Lower lobe of right lung (tissue), 2 donors: ENCODE measurements around the gene DMKN. TPM values are rescaled to one million over a fixed set of nuclear protein-coding genes. Genes with fewer than 3 reads are reported as not detected.

ENCODE experiments used
- ATAC-seq, 2 donors: fragments of 200-7000 bp; cut with Tn5 transposase; one replicate each; pipeline ENCODE4 v1.9.1; 2020 to 2022; ENCODE audit warnings: mild to moderate bottlenecking in 2 of 2, moderate library complexity in 2 of 2
- DNase-seq: peaks from one replicate; pipeline ENCODE4 v3.0.0-alpha.2; 2020
- H3K27ac ChIP-seq: fragments of 200-600 bp; one replicate; pipeline ENCODE4 v1.8.0; 2022
- H3K27me3 ChIP-seq: fragments of 200-600 bp; one replicate; pipeline ENCODE4 v1.8.0; 2022; ENCODE audit warnings: low read depth
- H3K36me3 ChIP-seq: fragments of 200-600 bp; one replicate; pipeline ENCODE4 v1.8.0; 2022; ENCODE audit warnings: mild to moderate bottlenecking
- H3K4me1 ChIP-seq: fragments of 200-600 bp; one replicate; pipeline ENCODE4 v1.8.0; 2022
- H3K4me3 ChIP-seq: fragments of 200-600 bp; one replicate; pipeline ENCODE4 v1.8.0; 2022; ENCODE audit warnings: mild to moderate bottlenecking
- H3K9me3 ChIP-seq: fragments of 200-600 bp; one replicate; pipeline ENCODE4 v1.8.0; 2022
- intact Hi-C: fragments of 100-400 bp; cut with DNase I; formaldehyde crosslinking; loops from one replicate; pipeline ENCODE4 v1.11.0; 2022
- long read RNA-seq: library from polyadenylated mRNA; unstranded; transcript quantifications from one replicate; pipeline ENCODE4 v2.0.0, GENCODE V29; 2021
- total RNA-seq: library from RNA; stranded (reverse); fragmentation: NEBNext Ultra II Directional; extraction: Animal tissue kit (Norgen Biotek cat#: 25700); gene quantifications from one replicate; pipeline ENCODE4 v1.2.1, GENCODE V29; 2021
- TF ChIP-seq, protein P1 (sequence below): fragments of 200-600 bp; IDR thresholded peaks from one replicate; pipeline ENCODE4 v1.8.0; 2022; ENCODE audit warnings: antibody characterized with exemption, mild to moderate bottlenecking
- donor health status: DM: no; HTN: yes; CAD: no; lungs with severe emphysema.

DMKN gene, protein sequence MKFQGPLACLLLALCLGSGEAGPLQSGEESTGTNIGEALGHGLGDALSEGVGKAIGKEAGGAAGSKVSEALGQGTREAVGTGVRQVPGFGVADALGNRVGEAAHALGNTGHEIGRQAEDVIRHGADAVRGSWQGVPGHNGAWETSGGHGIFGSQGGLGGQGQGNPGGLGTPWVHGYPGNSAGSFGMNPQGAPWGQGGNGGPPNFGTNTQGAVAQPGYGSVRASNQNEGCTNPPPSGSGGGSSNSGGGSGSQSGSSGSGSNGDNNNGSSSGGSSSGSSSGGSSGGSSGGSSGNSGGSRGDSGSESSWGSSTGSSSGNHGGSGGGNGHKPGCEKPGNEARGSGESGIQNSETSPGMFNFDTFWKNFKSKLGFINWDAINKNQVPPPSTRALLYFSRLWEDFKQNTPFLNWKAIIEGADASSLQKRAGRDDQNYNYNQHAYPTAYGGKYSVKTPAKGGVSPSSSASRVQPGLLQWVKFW
- total RNA-seq = 70.7 TPM
- long read RNA-seq, partial matches to known transcripts = 2 of 16 reads
- long read RNA-seq, other reads (novel, unspliced or antisense) = 11 of 16 reads

DNA sequence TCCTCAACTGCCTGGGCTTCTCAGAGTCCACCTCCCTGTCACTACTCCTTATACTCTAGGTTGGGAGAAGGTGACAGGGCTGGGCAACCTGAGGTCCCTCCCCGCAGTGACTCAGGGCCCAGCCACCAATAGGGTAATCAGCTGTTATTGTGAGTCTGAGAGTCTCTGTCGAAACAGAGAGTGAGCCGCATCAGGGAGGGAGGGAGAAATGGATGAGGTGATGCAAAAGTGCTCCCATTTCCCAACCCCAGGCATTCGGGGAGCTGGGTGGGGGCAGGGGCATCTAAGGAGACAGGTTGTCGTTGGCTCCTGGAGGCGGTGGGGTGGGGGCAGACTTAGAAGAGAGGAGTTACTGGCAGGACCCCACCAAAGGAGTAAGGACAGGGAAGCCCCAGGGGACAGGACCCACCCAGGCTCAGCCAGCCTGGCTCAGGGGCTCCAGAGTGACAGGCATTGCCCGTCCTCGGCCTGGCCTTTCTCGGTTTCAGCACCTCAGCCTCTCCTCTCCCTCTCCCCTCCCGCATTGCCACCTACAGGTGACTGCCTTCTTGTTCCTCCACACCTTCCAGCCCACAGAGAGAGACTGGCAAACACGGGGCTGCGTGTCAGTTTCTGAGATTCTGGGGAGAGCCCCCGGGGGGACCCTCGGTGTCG is at the start of gene DMKN:
TSS of gene DMKN (minus strand) at position 22 of the 654 bp plus-strand sequence. CDS start 174 bp downstream, outside the sequence.
- DNase-seq (no peak), ATAC-seq (no peak)
- H3K27me3 ChIP-seq = peaks cover 24% of the 10 kb centered on the region
- H3K4me3 ChIP-seq = no peak within 1 kb of the TSS
- H3K4me1 ChIP-seq = peaks cover 12% of the 10 kb centered on the region
- no peaks in the 10 kb centered on the region for H3K9me3 ChIP-seq
- no peaks in the 10 kb centered on the region for H3K36me3 ChIP-seq
- intact Hi-C loops = no loop called here
- no peak within 1 kb of the TSS for H3K27ac ChIP-seq
- TF ChIP-seq, protein P1, sequence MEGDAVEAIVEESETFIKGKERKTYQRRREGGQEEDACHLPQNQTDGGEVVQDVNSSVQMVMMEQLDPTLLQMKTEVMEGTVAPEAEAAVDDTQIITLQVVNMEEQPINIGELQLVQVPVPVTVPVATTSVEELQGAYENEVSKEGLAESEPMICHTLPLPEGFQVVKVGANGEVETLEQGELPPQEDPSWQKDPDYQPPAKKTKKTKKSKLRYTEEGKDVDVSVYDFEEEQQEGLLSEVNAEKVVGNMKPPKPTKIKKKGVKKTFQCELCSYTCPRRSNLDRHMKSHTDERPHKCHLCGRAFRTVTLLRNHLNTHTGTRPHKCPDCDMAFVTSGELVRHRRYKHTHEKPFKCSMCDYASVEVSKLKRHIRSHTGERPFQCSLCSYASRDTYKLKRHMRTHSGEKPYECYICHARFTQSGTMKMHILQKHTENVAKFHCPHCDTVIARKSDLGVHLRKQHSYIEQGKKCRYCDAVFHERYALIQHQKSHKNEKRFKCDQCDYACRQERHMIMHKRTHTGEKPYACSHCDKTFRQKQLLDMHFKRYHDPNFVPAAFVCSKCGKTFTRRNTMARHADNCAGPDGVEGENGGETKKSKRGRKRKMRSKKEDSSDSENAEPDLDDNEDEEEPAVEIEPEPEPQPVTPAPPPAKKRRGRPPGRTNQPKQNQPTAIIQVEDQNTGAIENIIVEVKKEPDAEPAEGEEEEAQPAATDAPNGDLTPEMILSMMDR = no peak

DNA sequence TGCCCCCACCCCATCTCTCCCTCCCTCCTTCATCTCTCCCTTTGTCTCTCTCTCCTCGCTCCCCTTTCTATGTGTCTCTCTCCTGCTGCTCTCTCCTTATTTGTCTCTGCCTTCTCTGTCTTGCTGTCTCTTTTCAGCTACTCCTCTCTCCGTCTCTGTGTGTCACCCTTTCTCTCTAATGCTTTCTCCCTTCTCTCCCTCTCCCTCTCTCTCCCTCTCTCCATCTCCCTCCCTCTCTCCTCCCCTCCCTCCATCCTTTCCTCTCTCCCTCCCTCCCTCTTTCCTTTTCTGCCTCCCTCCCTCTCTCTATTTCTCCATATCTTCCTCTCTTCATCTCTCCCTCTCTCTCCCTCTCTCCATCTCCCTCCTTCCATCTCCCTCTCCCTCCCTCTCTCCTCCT is 49.3 kb upstream of the DMKN start:
- DNase-seq (no peak), ATAC-seq (no peak)
- H3K27ac ChIP-seq = no peak overlapping the region
- intact Hi-C loops = no loop called here
- TF ChIP-seq, protein P1 = no peak
- peaks cover 31% of the 10 kb centered on the region for H3K27me3 ChIP-seq
- peaks cover 7% of the 10 kb centered on the region for H3K4me1 ChIP-seq
- H3K36me3 ChIP-seq = no peaks in the 10 kb centered on the region
- H3K4me3 ChIP-seq = no peak overlapping the region
- H3K9me3 ChIP-seq = no peaks in the 10 kb centered on the region

DNA sequence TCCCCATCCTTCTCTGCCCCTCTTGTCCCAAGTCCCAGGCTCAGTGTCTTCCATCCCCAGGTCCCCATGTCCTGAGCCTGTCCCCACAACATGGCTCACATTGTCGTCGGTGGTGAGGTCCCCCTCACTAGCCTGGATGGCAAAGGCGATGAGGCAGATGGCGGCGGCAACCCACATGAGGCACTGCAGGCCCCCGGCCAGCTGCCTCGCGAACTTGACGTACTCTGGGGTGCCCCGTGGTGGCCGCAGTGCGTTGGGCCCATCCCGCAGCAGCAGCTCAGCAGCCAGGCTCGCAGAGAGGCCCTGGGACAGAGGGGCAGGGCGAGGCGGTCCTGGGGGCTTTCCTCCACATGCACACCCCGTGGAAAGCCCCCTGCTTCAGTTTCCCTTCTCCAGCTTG is 48.9 kb upstream of the DMKN start:
- Histone ChIP-seq H3K9me3 (no peaks in the 10 kb centered on the region), H3K4me3 (no peak overlapping the region), H3K4me1 (peaks cover 7% of the 10 kb centered on the region), H3K27ac (no peak overlapping the region), H3K27me3 (peaks cover 32% of the 10 kb centered on the region), H3K36me3 (no peaks in the 10 kb centered on the region)
- DNase-seq = no peak
- TF ChIP-seq, protein P1 = no peak
- ATAC-seq = no peak
- intact Hi-C loops = no loop called here

DNA sequence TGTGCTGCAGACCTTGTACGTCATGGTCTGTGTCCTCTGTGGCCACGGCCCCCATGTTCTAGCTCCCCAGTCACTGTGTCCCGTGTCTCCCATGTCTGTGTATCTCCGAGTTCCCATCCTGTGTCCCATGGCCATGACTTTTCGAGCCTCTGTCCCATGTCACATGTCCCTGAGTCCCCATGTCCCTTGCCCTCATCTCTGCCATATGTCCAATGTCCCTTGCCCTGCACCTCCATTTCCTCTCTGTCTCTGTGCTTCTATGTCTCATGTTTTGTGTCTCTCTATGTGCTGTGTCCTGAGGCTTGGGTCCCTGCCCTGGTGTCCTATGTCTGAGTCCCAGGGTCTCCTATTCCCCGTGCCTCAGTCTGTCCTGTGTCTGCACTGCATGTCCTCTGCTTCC is 48.0 kb upstream of the DMKN start:
- TF ChIP-seq, protein P1 = no peak
- no peaks in the 10 kb centered on the region for H3K36me3 ChIP-seq
- peaks cover 37% of the 10 kb centered on the region for H3K27me3 ChIP-seq
- H3K9me3 ChIP-seq = no peaks in the 10 kb centered on the region
- ATAC-seq = no peak
- peaks cover 7% of the 10 kb centered on the region for H3K4me1 ChIP-seq
- no peak overlapping the region for H3K27ac ChIP-seq
- H3K4me3 ChIP-seq = no peak overlapping the region
- intact Hi-C loops = no loop called here
- DNase-seq = no peak

DNA sequence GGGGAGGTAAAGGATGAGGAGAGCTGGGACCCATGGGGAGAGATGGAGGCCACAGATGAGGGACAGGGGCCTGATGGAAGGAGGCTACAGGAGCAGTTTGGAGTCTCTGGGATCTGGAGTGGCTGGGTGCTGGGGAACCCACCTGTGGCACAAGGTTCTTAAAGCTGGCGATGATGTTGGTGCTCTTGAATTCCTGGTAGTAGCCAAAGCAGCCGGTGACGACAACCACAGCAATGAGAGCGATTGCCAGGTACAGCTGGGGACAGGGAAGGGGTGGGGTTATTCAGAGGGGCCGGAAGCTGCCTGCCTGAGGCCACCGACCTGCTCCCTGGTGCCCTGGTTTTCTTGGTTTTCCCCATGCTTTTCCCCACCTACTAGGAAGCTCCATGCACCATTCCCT is 47.2 kb upstream of the DMKN start:
- Histone ChIP-seq H3K27me3 (peaks cover 37% of the 10 kb centered on the region), H3K4me3 (no peak overlapping the region), H3K27ac (no peak overlapping the region), H3K9me3 (no peaks in the 10 kb centered on the region), H3K36me3 (no peaks in the 10 kb centered on the region), H3K4me1 (peaks cover 7% of the 10 kb centered on the region)
- TF ChIP-seq, protein P1 = no peak
- DNase-seq = no peak
- intact Hi-C loops = no loop called here
- ATAC-seq = no peak
